Smooth muscle cell (in vitro differentiated cells): ENCODE results near the gene KDELR3. TPM values are rescaled to one million over a fixed set of nuclear protein-coding genes. Genes with fewer than 3 reads are reported as not detected.
A peak's percentile ranks its signal among the peaks of the same experiment; 100 is the strongest.

Source experiments
- DNase-seq: peaks from one replicate; lab custom pipeline; 2025; ENCODE audit not compliant: unreplicated experiment; lab: John Stamatoyannopoulos, UW
- H2AFZ ChIP-seq: fragments of 200-600 bp; sonication (generic); 2 replicates; pipeline ENCODE4 v1.6.0; 2016; ENCODE audit warnings: antibody characterized with exemption, low read depth, mild to moderate bottlenecking
- H3F3A ChIP-seq: fragments of 200-600 bp; sonication (generic); 2 replicates; pipeline ENCODE4 v1.6.0; 2017; ENCODE audit warnings: antibody characterized with exemption, low read depth
- H3K27ac ChIP-seq: fragments of 200-600 bp; sonication (generic); 2 replicates; pipeline ENCODE4 v1.5.1; 2016; ENCODE audit warnings: low read depth, mild to moderate bottlenecking
- H3K27me3 ChIP-seq: fragments of 200-600 bp; sonication (generic); 2 replicates; pipeline ENCODE4 v1.6.1; 2016; ENCODE audit warnings: low read depth, mild to moderate bottlenecking
- H3K36me3 ChIP-seq: fragments of 200-600 bp; sonication (generic); 2 replicates; pipeline ENCODE4 v1.5.1; 2016; ENCODE audit warnings: low read depth
- H3K4me1 ChIP-seq: fragments of 200-600 bp; sonication (generic); 2 replicates; pipeline ENCODE4 v1.5.1; 2016; ENCODE audit warnings: low read depth
- H3K4me2 ChIP-seq: fragments of 200-600 bp; sonication (generic); 2 replicates; pipeline ENCODE4 v1.6.0; 2016; ENCODE audit warnings: mild to moderate bottlenecking
- H3K4me3 ChIP-seq: fragments of 200-600 bp; sonication (generic); 2 replicates; pipeline ENCODE4 v1.5.1; 2016; ENCODE audit warnings: mild to moderate bottlenecking
- H3K79me2 ChIP-seq: fragments of 200-600 bp; sonication (generic); 2 replicates; pipeline ENCODE4 v1.6.0; 2016; ENCODE audit warnings: low read depth, mild to moderate bottlenecking
- H3K9ac ChIP-seq: fragments of 200-600 bp; sonication (generic); 2 replicates; pipeline ENCODE4 v1.6.0; 2016; ENCODE audit warnings: low read depth
- H3K9me3 ChIP-seq: fragments of 200-600 bp; sonication (generic); replicated peaks from 2 replicates; pipeline ENCODE4 v1.5.1; 2016; ENCODE audit warnings: low read depth
- H4K20me1 ChIP-seq: fragments of 200-600 bp; sonication (generic); 2 replicates; pipeline ENCODE4 v1.6.0; 2016; ENCODE audit warnings: low read depth
- CTCF ChIP-seq: fragments of 200-600 bp; sonication (generic); IDR thresholded peaks from 2 replicates; pipeline ENCODE4 v1.5.1; 2017; ENCODE audit warnings: borderline replicate concordance, mild to moderate bottlenecking, antibody characterized with exemption; ENCODE audit not compliant: insufficient read depth, poor library complexity, severe bottlenecking
- WGBS: methylation state at CpG from one replicate; pipeline ENCODE4 v1.1.7; 2016; ENCODE audit warnings: low lambda C conversion rate; 5-methylcytosine and 5-hydroxymethylcytosine counted together
- polyA plus RNA-seq: library from polyadenylated mRNA; unstranded; fragments of >200 nt; fragmentation: Nextera tagmentation; extraction: Ambion mirVana; gene quantifications from 2 replicates; pipeline ENCODE4 v1.2.1, GENCODE V29; 2016
- total RNA-seq: library from RNA; depleted of rRNA; stranded (reverse); fragments of >200 nt; gene quantifications from 2 replicates; pipeline ENCODE4 v1.2.3, GENCODE V29; 2014

The KDELR3 gene
- total and polyA plus RNA-seq, 2 experiments from 2014 or later: 163 to 252 TPM

GRCh38 chr22:38455076-38455529, 12.8 kb upstream of the KDELR3 start, which contains the start of gene KCNJ4:
TSS of gene KCNJ4 (minus strand) at chr22:38455199. CDS start at chr22:38428132, 27,067 bp downstream.
- no peak within 1 kb of the TSS for H3K27ac ChIP-seq
- H2AFZ ChIP-seq: peak within 1 kb of the TSS; percentile 87
- TF ChIP-seq CTCF: no peak
- H3K4me2 ChIP-seq: peak within 1 kb of the TSS; percentile 97
- H3K9ac ChIP-seq: no peak within 1 kb of the TSS
- peaks cover 63% of the 10 kb centered on the region for H3K27me3 ChIP-seq
- no peaks in the 10 kb centered on the region for H4K20me1 ChIP-seq
- no peak for DNase-seq
- WGBS: no CpG with 5 or more reads among the region's 76 CpGs
- no peaks in the 10 kb centered on the region for H3K9me3 ChIP-seq
- no peaks in the 10 kb centered on the region for H3K36me3 ChIP-seq
- no peaks in the 10 kb centered on the region for H3K4me1 ChIP-seq
- H3F3A ChIP-seq: no peaks in the 10 kb centered on the region
- H3K79me2 ChIP-seq: no peaks in the 10 kb centered on the region
- peak within 1 kb of the TSS; percentile 65 for H3K4me3 ChIP-seq

GRCh38 chr22:38455530-38456271, 12.2 kb upstream of the KDELR3 start:
- H3K36me3 ChIP-seq: no peaks in the 10 kb centered on the region
- no peaks in the 10 kb centered on the region for H3K79me2 ChIP-seq
- no peaks in the 10 kb centered on the region for H3K9me3 ChIP-seq
- no peaks in the 10 kb centered on the region for H4K20me1 ChIP-seq
- peak overlapping the region; percentile 87 for H2AFZ ChIP-seq
- no peak for DNase-seq
- no peaks in the 10 kb centered on the region for H3K4me1 ChIP-seq
- peak overlapping the region; percentile 97 for H3K4me2 ChIP-seq
- WGBS: 3% methylated on average over 7 of the region's 90 CpGs
- no peak overlapping the region for H3K9ac ChIP-seq
- H3K27ac ChIP-seq: no peak overlapping the region
- H3K27me3 ChIP-seq: peaks cover 59% of the 10 kb centered on the region
- peak overlapping the region; percentile 65 for H3K4me3 ChIP-seq
- TF ChIP-seq CTCF: no peak
- no peaks in the 10 kb centered on the region for H3F3A ChIP-seq

- no peaks in the 10 kb centered on the region for H3F3A ChIP-seq
- H3K27me3 ChIP-seq: peaks cover 60% of the 10 kb centered on the region
- DNase-seq: no peak
- no peaks in the 10 kb centered on the region for H3K4me1 ChIP-seq
- WGBS: 44% methylated on average over 17 of the region's 17 CpGs
- H3K4me2 ChIP-seq: peak overlapping the region; percentile 97
- no peak overlapping the region for H3K9ac ChIP-seq
- no peaks in the 10 kb centered on the region for H3K79me2 ChIP-seq
- H3K9me3 ChIP-seq: no peaks in the 10 kb centered on the region
- H4K20me1 ChIP-seq: no peaks in the 10 kb centered on the region
- no peak overlapping the region for H3K27ac ChIP-seq
- peak overlapping the region; percentile 65 for H3K4me3 ChIP-seq
- no peak overlapping the region for H2AFZ ChIP-seq
- no peaks in the 10 kb centered on the region for H3K36me3 ChIP-seq
- TF ChIP-seq CTCF: no peak
Observed at GRCh38 chr22:38456272-38456835, 11.5 kb upstream of the KDELR3 start.
